ENCODE data around the gene TTR. TPM values are rescaled to one million over a fixed set of nuclear protein-coding genes. Genes with fewer than 3 reads are reported as not detected.

TTR gene
- total RNA-seq (under 1 TPM in 1 of 4 donors, not detected in 3; 0.79 TPM), polyA plus RNA-seq (0.11 TPM)
- long read RNA-seq, donor 1: 0 reads
- long read RNA-seq, donor 2: 0 reads
- long read RNA-seq, donor 3: 0 reads
- long read RNA-seq, donor 4: 0 reads

DNA sequence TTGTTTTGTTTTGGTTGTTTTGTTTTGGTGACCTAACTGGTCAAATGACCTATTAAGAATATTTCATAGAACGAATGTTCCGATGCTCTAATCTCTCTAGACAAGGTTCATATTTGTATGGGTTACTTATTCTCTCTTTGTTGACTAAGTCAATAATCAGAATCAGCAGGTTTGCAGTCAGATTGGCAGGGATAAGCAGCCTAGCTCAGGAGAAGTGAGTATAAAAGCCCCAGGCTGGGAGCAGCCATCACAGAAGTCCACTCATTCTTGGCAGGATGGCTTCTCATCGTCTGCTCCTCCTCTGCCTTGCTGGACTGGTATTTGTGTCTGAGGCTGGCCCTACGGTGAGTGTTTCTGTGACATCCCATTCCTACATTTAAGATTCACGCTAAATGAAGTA is at the start of gene TTR:
Gene TTR, plus strand, starts transcription at position 250 of the 400 bp plus-strand sequence. Its CDS starts 26 bp downstream, at position 276.
- DNase-seq (no peak), ATAC-seq (no peak)
- Histone ChIP-seq H3K4me3 (ENCODE audit: low read length) (no peak within 1 kb of the TSS), H3K27me3 (ENCODE audit: control insufficient read depth, insufficient read depth) (no peaks in the 10 kb centered on the region), H3K4me1 (ENCODE audit: control insufficient read depth, insufficient read depth, low read length) (no peaks in the 10 kb centered on the region), H3K9me3 (ENCODE audit: control insufficient read depth, low read length) (no peaks in the 10 kb centered on the region), H3K27ac (ENCODE audit: low read length) (no peak within 1 kb of the TSS)
- 65% methylated on average over 5 of the region's 5 CpGs for WGBS
- intact Hi-C loops (cut with DNase I): no loop called here

DNA sequence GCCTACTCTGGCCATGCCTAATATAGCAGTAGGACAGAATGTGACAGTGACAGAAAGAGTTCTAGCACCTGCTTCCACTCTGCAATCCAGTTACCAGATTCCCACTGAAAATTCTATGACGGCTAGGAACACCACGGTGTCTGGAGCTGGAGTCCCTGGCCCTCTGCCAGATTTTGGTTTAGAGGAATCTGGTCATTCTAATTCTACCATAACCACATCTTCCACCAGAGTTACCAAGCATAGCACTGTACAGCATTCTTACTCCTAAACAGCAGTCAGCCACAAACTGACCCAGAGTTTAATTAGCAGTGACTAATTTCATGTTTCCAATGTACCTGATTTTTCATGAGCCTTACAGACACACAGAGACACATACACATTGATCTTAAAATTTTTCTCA is 45.2 kb upstream of the TTR start:
- H3K27me3 ChIP-seq (ENCODE audit: control insufficient read depth, insufficient read depth): no peaks in the 10 kb centered on the region
- DNase-seq: no peak
- WGBS: 65% methylated on average over 2 of the region's 2 CpGs
- H3K4me3 ChIP-seq (ENCODE audit: low read length): no peak overlapping the region
- intact Hi-C loops (cut with DNase I): no loop called here
- ATAC-seq: no peak
- no peaks in the 10 kb centered on the region for H3K9me3 ChIP-seq (ENCODE audit: control insufficient read depth, low read length)
- H3K4me1 ChIP-seq (ENCODE audit: control insufficient read depth, insufficient read depth, low read length): no peaks in the 10 kb centered on the region
- no peak overlapping the region for H3K27ac ChIP-seq (ENCODE audit: low read length)

DNA sequence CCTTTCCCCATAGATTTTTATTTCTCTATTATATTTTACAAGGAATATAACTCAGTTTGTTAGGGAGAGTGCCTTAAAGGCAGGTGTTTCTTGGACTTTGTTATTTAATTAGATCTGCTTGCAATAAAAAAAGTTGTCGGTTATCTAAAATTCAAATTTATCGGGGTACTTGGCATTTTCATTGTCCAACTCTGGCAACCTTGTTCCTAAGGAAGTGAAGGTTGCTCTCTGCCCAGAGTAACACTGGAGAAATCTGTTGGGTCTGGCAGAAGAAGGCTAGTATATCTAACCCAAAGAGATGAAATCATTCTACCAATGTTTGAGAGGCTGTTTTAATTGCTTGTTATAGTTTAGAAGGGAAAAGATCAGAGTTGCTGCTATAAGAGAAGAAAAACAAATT is 42.8 kb upstream of the TTR start:
- WGBS: 84% methylated on average over 2 of the region's 2 CpGs
- no peaks in the 10 kb centered on the region for H3K27me3 ChIP-seq (ENCODE audit: control insufficient read depth, insufficient read depth)
- intact Hi-C loops (cut with DNase I): no loop called here
- no peak overlapping the region for H3K27ac ChIP-seq (ENCODE audit: low read length)
- no peaks in the 10 kb centered on the region for H3K9me3 ChIP-seq (ENCODE audit: control insufficient read depth, low read length)
- no peak for DNase-seq
- ATAC-seq: no peak
- H3K4me1 ChIP-seq (ENCODE audit: control insufficient read depth, insufficient read depth, low read length): no peaks in the 10 kb centered on the region
- H3K4me3 ChIP-seq (ENCODE audit: low read length): no peak overlapping the region

DNA sequence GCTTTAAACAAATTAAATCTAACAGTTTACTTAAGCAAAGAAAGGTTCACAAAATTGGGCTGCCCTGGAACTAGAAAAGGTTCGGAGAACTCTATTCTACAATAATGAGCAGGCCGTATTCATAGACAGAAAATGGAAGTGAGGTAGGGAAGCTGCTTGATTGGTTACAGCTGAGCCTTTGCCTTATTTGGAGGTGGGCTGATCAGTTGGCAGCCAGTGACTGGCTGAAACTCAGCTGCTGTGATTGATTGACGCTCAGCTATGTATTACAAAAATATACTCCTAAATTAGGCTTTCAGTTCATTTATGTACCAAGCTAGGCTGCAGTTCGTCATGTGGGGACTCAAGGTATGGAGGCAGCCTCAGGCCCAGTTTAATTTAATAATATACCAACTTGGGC is 42.3 kb upstream of the TTR start:
- intact Hi-C loops (cut with DNase I): no loop called here
- DNase-seq (no peak), ATAC-seq (no peak)
- Histone ChIP-seq H3K4me3 (ENCODE audit: low read length) (no peak overlapping the region), H3K27me3 (ENCODE audit: control insufficient read depth, insufficient read depth) (no peaks in the 10 kb centered on the region), H3K4me1 (ENCODE audit: control insufficient read depth, insufficient read depth, low read length) (no peaks in the 10 kb centered on the region), H3K27ac (ENCODE audit: low read length) (no peak overlapping the region), H3K9me3 (ENCODE audit: control insufficient read depth, low read length) (no peaks in the 10 kb centered on the region)
- WGBS: 86% methylated on average over 4 of the region's 4 CpGs

DNA sequence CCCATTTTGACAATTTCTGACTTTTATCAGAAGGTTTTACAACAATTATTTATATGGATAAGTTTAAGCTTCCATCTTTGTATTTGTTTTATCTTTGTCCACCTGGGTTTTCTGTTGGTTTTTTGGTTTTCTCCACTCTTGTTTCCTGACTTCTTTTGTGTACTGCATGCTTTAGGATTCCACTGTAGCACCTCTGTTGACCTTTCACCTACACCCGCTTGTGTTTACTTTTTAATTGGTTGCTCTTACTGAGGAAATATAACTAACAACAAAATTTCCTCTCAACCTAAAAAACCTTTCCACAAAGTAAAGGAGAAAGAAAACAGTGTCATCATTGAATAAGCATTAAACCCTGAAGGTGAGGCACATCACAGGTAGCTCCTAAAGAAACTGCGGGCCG is 39.8 kb upstream of the TTR start:
- no peak for ATAC-seq
- 92% methylated on average over 3 of the region's 3 CpGs for WGBS
- H3K9me3 ChIP-seq (ENCODE audit: control insufficient read depth, low read length): no peaks in the 10 kb centered on the region

DNA sequence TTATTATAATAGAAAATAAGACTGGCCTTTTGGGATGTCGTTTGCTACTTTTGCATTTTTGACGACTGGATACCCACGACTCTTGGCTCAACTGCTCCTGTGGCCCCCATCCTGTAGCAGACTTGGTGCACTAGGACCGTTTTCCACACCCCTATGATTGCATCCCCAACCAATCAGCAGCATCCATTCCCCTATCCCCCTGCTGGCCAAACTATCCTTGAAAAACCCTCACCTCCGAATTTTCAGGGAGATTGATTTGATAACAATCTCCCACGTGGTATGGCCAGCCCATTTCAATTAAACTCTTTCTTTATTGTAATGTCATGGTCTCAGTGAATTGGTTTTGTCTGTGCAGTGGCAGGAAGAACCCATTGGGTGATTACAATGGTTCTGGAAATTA is 37.9 kb upstream of the TTR start:
- intact Hi-C loops (cut with DNase I): loop anchor here in 3 of 4 donors (10.0 kb wide), 3 partner anchors 271 to 451 kb away; no protein-coding TSS in a partner anchor
- no peak for DNase-seq
- 32% methylated on average over 6 of the region's 6 CpGs for WGBS

More for the DNA sequence above, 39.8 kb upstream of the TTR start:
- Histone ChIP-seq H3K27me3 (ENCODE audit: control insufficient read depth, insufficient read depth) (no peaks in the 10 kb centered on the region), H3K27ac (ENCODE audit: low read length) (no peak overlapping the region), H3K4me3 (ENCODE audit: low read length) (no peak overlapping the region), H3K4me1 (ENCODE audit: control insufficient read depth, insufficient read depth, low read length) (no peaks in the 10 kb centered on the region)
- DNase-seq: no peak
- intact Hi-C loops (cut with DNase I): loop anchor here in 3 of 4 donors (10.0 kb wide), 3 partner anchors 273 to 453 kb away; no protein-coding TSS in a partner anchor

DNA sequence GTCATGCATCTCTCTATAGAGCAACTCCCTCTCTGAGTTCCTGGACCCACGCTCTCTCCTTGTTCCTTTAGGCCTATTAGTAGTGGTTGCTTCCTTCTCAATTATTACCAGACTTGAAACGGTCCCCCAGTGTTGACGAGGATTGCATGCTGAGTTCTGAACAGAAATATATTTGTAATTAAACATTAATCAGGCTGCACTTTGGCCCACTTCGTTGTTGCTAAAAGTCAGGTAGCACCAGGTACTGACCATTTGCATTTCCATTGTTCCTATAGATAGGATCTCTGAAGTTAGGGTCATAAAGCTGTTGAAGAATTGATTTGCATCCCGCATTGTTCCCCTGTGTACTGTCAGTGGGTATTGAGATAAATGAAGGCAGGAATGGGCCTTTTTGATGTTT is 36.9 kb upstream of the TTR start:
- Histone ChIP-seq H3K4me3 (ENCODE audit: low read length) (no peak overlapping the region), H3K4me1 (ENCODE audit: control insufficient read depth, insufficient read depth, low read length) (no peaks in the 10 kb centered on the region), H3K27me3 (ENCODE audit: control insufficient read depth, insufficient read depth) (no peaks in the 10 kb centered on the region), H3K27ac (ENCODE audit: low read length) (no peak overlapping the region), H3K9me3 (ENCODE audit: control insufficient read depth, low read length) (no peaks in the 10 kb centered on the region)
- intact Hi-C loops (cut with DNase I): loop anchor here (5.0 to 10.0 kb wide), 6 partner anchors 168 to 450 kb away; no protein-coding TSS in a partner anchor
- 75% methylated on average over 5 of the region's 5 CpGs for WGBS
- DNase-seq (no peak), ATAC-seq (no peak)

More for the DNA sequence above, 37.9 kb upstream of the TTR start:
- no peak overlapping the region for H3K27ac ChIP-seq (ENCODE audit: low read length)
- H3K4me1 ChIP-seq (ENCODE audit: control insufficient read depth, insufficient read depth, low read length): no peaks in the 10 kb centered on the region
- H3K4me3 ChIP-seq (ENCODE audit: low read length): no peak overlapping the region
- H3K9me3 ChIP-seq (ENCODE audit: control insufficient read depth, low read length): no peaks in the 10 kb centered on the region
- ATAC-seq: no peak
- no peaks in the 10 kb centered on the region for H3K27me3 ChIP-seq (ENCODE audit: control insufficient read depth, insufficient read depth)

DNA sequence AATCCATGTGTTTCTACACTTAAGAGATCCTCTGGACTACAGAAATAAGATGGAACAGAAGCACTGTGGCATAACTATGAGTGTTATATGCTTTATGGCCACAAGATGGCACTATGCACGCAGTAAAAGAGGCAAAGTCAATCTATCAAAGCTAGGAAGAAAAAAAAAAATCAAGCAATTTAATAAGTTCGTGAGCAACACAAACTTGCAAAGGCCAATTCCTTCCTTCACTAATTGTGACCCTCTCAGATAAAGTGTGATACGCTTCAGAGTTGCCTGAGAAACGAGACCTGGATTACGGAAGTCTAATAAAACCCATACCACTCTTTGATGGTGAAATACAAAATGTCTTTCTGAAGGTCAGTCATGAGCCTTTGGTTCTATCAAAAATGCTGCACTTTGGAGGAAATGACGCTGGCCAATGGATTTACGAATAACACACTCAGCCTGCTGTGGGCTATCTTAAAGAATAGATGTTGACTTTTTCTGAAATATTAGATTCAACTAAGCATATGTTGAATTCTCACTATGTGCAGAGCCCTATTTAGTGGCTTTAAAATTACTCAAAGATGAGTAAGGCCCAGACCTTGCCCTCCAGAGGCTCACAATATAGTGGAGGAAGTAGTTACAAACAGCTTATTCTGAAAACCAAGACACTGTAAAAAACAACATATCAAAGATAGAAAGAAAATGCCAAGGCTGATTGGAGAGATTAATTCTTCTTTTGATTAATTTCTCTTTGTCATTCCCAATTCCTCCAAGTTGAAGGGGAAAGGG is 35.5 kb upstream of the TTR start:
- H3K27me3 ChIP-seq (ENCODE audit: control insufficient read depth, insufficient read depth): no peaks in the 10 kb centered on the region
- H3K4me1 ChIP-seq (ENCODE audit: control insufficient read depth, insufficient read depth, low read length): no peaks in the 10 kb centered on the region
- no peak overlapping the region for H3K4me3 ChIP-seq (ENCODE audit: low read length)
- no peak overlapping the region for H3K27ac ChIP-seq (ENCODE audit: low read length)
- H3K9me3 ChIP-seq (ENCODE audit: control insufficient read depth, low read length): no peaks in the 10 kb centered on the region
- 13% methylated on average over 7 of the region's 7 CpGs for WGBS
- peak; percentile 56 to 75 for ATAC-seq
- no peak for DNase-seq
- intact Hi-C loops (cut with DNase I): loop anchor here (5.0 to 10.0 kb wide), 6 partner anchors 166 to 449 kb away; no protein-coding TSS in a partner anchor

DNA sequence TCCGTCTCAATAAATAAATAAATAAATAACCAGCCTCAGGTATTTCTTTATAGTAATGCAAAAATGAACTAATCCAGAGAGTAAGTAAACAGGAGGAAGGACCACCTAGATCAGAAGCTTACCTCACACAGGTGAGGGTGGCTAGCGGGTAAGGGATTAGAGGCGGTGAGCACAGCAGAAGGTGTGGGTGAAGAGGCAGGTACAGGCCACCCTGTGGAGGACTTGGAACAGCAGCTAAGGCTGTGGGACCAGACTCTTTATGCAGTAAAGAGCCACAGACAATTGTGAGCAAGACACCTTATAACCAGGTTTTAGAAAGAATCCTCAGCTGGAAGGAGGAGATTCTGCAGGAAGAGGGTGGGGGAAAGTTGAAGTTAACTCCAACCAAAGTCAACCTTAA is 34.2 kb upstream of the TTR start:
- no peak for DNase-seq
- no peaks in the 10 kb centered on the region for H3K27me3 ChIP-seq (ENCODE audit: control insufficient read depth, insufficient read depth)
- H3K4me1 ChIP-seq (ENCODE audit: control insufficient read depth, insufficient read depth, low read length): no peaks in the 10 kb centered on the region
- no peak overlapping the region for H3K27ac ChIP-seq (ENCODE audit: low read length)
- no peaks in the 10 kb centered on the region for H3K9me3 ChIP-seq (ENCODE audit: control insufficient read depth, low read length)
- no peak for ATAC-seq
- intact Hi-C loops (cut with DNase I): loop anchor here (5.0 to 10.0 kb wide), 6 partner anchors 165 to 447 kb away; no protein-coding TSS in a partner anchor
- 98% methylated on average over 3 of the region's 3 CpGs for WGBS
- H3K4me3 ChIP-seq (ENCODE audit: low read length): no peak overlapping the region

DNA sequence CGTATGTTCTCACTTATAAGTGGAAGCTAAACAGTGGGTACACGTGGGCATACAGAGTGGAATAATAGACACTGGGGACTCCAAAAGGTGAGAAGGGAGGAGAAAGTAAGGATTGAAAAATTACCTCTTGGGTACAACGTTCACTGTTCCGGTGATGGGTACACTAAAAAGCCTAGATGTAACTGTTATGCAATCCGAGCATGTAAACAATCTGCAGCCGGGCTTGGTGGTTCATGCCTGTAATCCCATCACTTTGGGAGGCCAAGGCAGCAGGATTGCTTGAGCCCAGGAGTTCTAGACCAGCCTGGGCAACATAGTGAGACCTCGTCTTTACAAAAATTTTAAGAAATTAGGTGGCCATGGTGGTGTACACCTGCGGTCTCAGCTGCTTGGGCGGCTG is 33.1 kb upstream of the TTR start:
- Histone ChIP-seq H3K27ac (ENCODE audit: low read length) (no peak overlapping the region), H3K4me3 (ENCODE audit: low read length) (no peak overlapping the region), H3K4me1 (ENCODE audit: control insufficient read depth, insufficient read depth, low read length) (no peaks in the 10 kb centered on the region), H3K27me3 (ENCODE audit: control insufficient read depth, insufficient read depth) (no peaks in the 10 kb centered on the region), H3K9me3 (ENCODE audit: control insufficient read depth, low read length) (no peaks in the 10 kb centered on the region)
- 86% methylated on average over 9 of the region's 9 CpGs for WGBS
- intact Hi-C loops (cut with DNase I): loop anchor here (5.0 to 10.0 kb wide), 6 partner anchors 164 to 446 kb away; no protein-coding TSS in a partner anchor
- DNase-seq (no peak), ATAC-seq (no peak)

DNA sequence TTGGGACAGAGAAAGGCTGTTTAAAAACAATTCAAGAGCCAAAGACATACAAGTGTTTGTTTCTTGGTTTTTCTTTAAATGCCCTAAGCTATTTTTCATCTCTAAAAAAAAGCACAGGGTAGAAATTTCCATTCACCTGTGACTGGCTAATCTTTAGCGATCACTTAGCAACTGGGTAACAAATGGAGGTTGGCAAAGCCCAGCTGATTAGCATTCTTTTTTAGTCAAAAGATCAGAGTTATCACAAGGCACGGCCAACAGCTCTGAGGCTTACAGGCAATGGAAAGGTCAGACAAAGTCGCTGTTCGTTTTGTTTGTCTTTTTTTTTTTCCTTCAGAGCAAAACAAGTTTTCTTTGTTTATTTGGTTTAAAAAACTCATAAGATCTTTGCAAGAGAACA is 29.0 kb upstream of the TTR start:
- DNase-seq (no peak), ATAC-seq (no peak)
- no peaks in the 10 kb centered on the region for H3K9me3 ChIP-seq (ENCODE audit: control insufficient read depth, low read length)
- H3K27ac ChIP-seq (ENCODE audit: low read length): no peak overlapping the region
- H3K4me3 ChIP-seq (ENCODE audit: low read length): no peak overlapping the region
- intact Hi-C loops (cut with DNase I): no loop called here
- 29% methylated on average over 4 of the region's 4 CpGs for WGBS
- no peaks in the 10 kb centered on the region for H3K4me1 ChIP-seq (ENCODE audit: control insufficient read depth, insufficient read depth, low read length)
- no peaks in the 10 kb centered on the region for H3K27me3 ChIP-seq (ENCODE audit: control insufficient read depth, insufficient read depth)

All from right cardiac atrium (tissue), 5 donors.